Measurements from ENCODE around the gene PGPEP1.
"Not testable (repeated sequence)": the region's sequence is repeated elsewhere in the genome, so short reads cannot be mapped to it uniquely, and the experiment has no call there.

PGPEP1 gene

GRCh38 chr19:18397242-18398202 lies 57.1 kb downstream of the PGPEP1 start, which contains the start of gene LRRC25:
Gene LRRC25 (minus strand): TSS chr19:18397622. CDS start chr19:18396963, 659 bp downstream.
- Mint-ChIP-seq H3K27me3 (peaks cover 3% of the 10 kb centered on the region), H3K36me3 (no peaks in the 10 kb centered on the region), H3K4me3 (peak within 1 kb of the TSS; percentile 17), H3K27ac (no peak within 1 kb of the TSS), H3K4me1 (ENCODE audit: low read depth) (peaks cover 4% of the 10 kb centered on the region), H3K9me3 (ENCODE audit: low read depth) (no peaks in the 10 kb centered on the region)

- Mint-ChIP-seq H3K4me1 (ENCODE audit: low read depth) (peaks cover 4% of the 10 kb centered on the region), H3K9me3 (ENCODE audit: low read depth) (no peaks in the 10 kb centered on the region), H3K27ac (no peak overlapping the region), H3K4me3 (no peak overlapping the region), H3K27me3 (peaks cover under 1% of the 10 kb centered on the region), H3K36me3 (no peaks in the 10 kb centered on the region)
Observed at GRCh38 chr19:18399008-18399407, 58.6 kb downstream of the PGPEP1 start.

GRCh38 chr19:18401580-18402112 lies 61.2 kb downstream of the PGPEP1 start:
- Mint-ChIP-seq H3K27me3 (no peaks in the 10 kb centered on the region), H3K4me1 (ENCODE audit: low read depth) (peaks cover 4% of the 10 kb centered on the region), H3K36me3 (no peaks in the 10 kb centered on the region), H3K9me3 (ENCODE audit: low read depth) (no peaks in the 10 kb centered on the region), H3K4me3 (no peak overlapping the region), H3K27ac (no peak overlapping the region)

GRCh38 chr19:18402455-18403248 lies 62.3 kb downstream of the PGPEP1 start:
- H3K27ac Mint-ChIP-seq, H3K27me3 Mint-ChIP-seq: not testable (repeated sequence)

GRCh38 chr19:18405754-18406153 lies 65.4 kb downstream of the PGPEP1 start:
- not testable (repeated sequence) for H3K36me3 Mint-ChIP-seq; H3K4me1 Mint-ChIP-seq (ENCODE audit: low read depth); H3K9me3 Mint-ChIP-seq (ENCODE audit: low read depth); H3K27ac Mint-ChIP-seq; H3K27me3 Mint-ChIP-seq; H3K4me3 Mint-ChIP-seq

More at GRCh38 chr19:18402455-18403248, 62.3 kb downstream of the PGPEP1 start:
- not testable (repeated sequence) for H3K9me3 Mint-ChIP-seq (ENCODE audit: low read depth); H3K36me3 Mint-ChIP-seq; H3K4me3 Mint-ChIP-seq; H3K4me1 Mint-ChIP-seq (ENCODE audit: low read depth)

- peaks cover 3% of the 10 kb centered on the region for H3K4me1 Mint-ChIP-seq (ENCODE audit: low read depth)
- H3K36me3 Mint-ChIP-seq, result no peaks in the 10 kb centered on the region
- H3K9me3 Mint-ChIP-seq (ENCODE audit: low read depth), result no peaks in the 10 kb centered on the region
- H3K27ac Mint-ChIP-seq, result no peak overlapping the region
- H3K4me3 Mint-ChIP-seq, result no peak overlapping the region
- H3K27me3 Mint-ChIP-seq, result no peaks in the 10 kb centered on the region
Observed at GRCh38 chr19:18406749-18407148, 66.4 kb downstream of the PGPEP1 start.

- no peaks in the 10 kb centered on the region for H3K9me3 Mint-ChIP-seq (ENCODE audit: low read depth)
- peaks cover 3% of the 10 kb centered on the region for H3K4me1 Mint-ChIP-seq (ENCODE audit: low read depth)
- no peaks in the 10 kb centered on the region for H3K36me3 Mint-ChIP-seq
- peaks cover 3% of the 10 kb centered on the region for H3K27me3 Mint-ChIP-seq
- no peak overlapping the region for H3K27ac Mint-ChIP-seq
- H3K4me3 Mint-ChIP-seq, result no peak overlapping the region
Observed at GRCh38 chr19:18408053-18408476, 67.7 kb downstream of the PGPEP1 start.

GRCh38 chr19:18412610-18413239 lies 72.3 kb downstream of the PGPEP1 start:
- H3K27me3 Mint-ChIP-seq, result peaks cover 3% of the 10 kb centered on the region
- peak overlapping the region; percentile 73 for H3K27ac Mint-ChIP-seq

GRCh38 chr19:18414504-18415177 lies 74.2 kb downstream of the PGPEP1 start:
- no peak overlapping the region for H3K27ac Mint-ChIP-seq
- H3K4me1 Mint-ChIP-seq (ENCODE audit: low read depth), result peaks cover 41% of the 10 kb centered on the region
- no peaks in the 10 kb centered on the region for H3K9me3 Mint-ChIP-seq (ENCODE audit: low read depth)
- H3K27me3 Mint-ChIP-seq, result peaks cover 3% of the 10 kb centered on the region
- H3K36me3 Mint-ChIP-seq, result no peaks in the 10 kb centered on the region
- no peak overlapping the region for H3K4me3 Mint-ChIP-seq

More at GRCh38 chr19:18412610-18413239, 72.3 kb downstream of the PGPEP1 start:
- no peak overlapping the region for H3K4me3 Mint-ChIP-seq
- H3K4me1 Mint-ChIP-seq (ENCODE audit: low read depth), result peaks cover 29% of the 10 kb centered on the region
- no peaks in the 10 kb centered on the region for H3K9me3 Mint-ChIP-seq (ENCODE audit: low read depth)
- no peaks in the 10 kb centered on the region for H3K36me3 Mint-ChIP-seq

- H3K4me1 Mint-ChIP-seq (ENCODE audit: low read depth), result peaks cover 43% of the 10 kb centered on the region
- H3K27me3 Mint-ChIP-seq, result peaks cover 3% of the 10 kb centered on the region
- no peaks in the 10 kb centered on the region for H3K36me3 Mint-ChIP-seq
- no peaks in the 10 kb centered on the region for H3K9me3 Mint-ChIP-seq (ENCODE audit: low read depth)
- peak overlapping the region; percentile 68 for H3K4me3 Mint-ChIP-seq
- H3K27ac Mint-ChIP-seq, result no peak overlapping the region
Observed at GRCh38 chr19:18415178-18415867, 74.9 kb downstream of the PGPEP1 start.

GRCh38 chr19:18416778-18417249 lies 76.4 kb downstream of the PGPEP1 start:
- Mint-ChIP-seq H3K4me3 (peak overlapping the region; percentile 79), H3K4me1 (ENCODE audit: low read depth) (peaks cover 53% of the 10 kb centered on the region), H3K36me3 (no peaks in the 10 kb centered on the region)

GRCh38 chr19:18417250-18418028 lies 77.0 kb downstream of the PGPEP1 start:
- Mint-ChIP-seq H3K4me3 (peak overlapping the region; percentile 84), H3K36me3 (no peaks in the 10 kb centered on the region), H3K27me3 (peaks cover 3% of the 10 kb centered on the region), H3K4me1 (ENCODE audit: low read depth) (peaks cover 58% of the 10 kb centered on the region), H3K9me3 (ENCODE audit: low read depth) (no peaks in the 10 kb centered on the region), H3K27ac (peak overlapping the region; percentile 34)

More at GRCh38 chr19:18416778-18417249, 76.4 kb downstream of the PGPEP1 start:
- H3K27me3 Mint-ChIP-seq, result peaks cover 3% of the 10 kb centered on the region
- H3K27ac Mint-ChIP-seq, result no peak overlapping the region
- H3K9me3 Mint-ChIP-seq (ENCODE audit: low read depth), result no peaks in the 10 kb centered on the region

- Mint-ChIP-seq H3K27ac (peak overlapping the region; percentile 34), H3K36me3 (no peaks in the 10 kb centered on the region), H3K4me3 (peak overlapping the region; percentile 84), H3K9me3 (ENCODE audit: low read depth) (no peaks in the 10 kb centered on the region), H3K27me3 (no peaks in the 10 kb centered on the region), H3K4me1 (ENCODE audit: low read depth) (peaks cover 63% of the 10 kb centered on the region)
Observed at GRCh38 chr19:18418029-18418482, 77.7 kb downstream of the PGPEP1 start.

Data from activated naive CD8-positive, alpha-beta T cell (primary cell).